HS-5 (cell line): ENCODE results near the gene USH2A.

ENCODE experiments used
- DNase-seq: peaks from one replicate; pipeline ENCODE4 v3.0.0-alpha.2; 2012; ENCODE audit warnings: low read depth

USH2A gene

DNA sequence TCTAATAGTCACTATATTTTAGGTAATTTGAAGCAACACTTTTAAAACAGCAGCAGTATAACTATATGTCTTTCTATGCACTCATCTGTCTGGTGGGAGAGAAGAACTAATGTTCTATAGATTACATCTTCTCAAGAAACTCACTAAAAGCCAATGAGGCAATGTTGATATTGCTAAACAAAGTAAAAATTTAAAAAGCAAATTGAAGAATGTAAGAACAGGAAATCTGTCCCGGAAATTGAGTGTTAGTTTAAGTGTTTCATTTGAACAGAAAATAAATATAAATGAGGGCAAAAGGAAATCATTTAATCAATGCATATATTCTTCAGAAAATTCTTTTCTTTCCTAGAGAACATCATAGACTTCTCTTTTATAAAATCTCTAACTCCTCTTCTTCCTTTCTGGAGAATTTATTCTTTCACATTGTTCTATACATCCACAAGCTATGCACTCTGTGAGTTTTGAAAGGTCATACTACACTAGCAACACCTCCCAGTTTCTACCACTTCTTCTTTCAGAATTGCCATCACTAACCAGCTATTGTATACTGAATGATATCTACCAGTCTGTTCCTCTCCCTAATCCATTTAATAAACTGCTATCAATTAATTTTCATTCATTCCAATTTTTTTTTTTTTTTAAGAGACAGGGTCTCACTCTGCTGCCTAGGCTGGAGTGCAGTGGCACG, 153.0 kb downstream of the USH2A start:
- no peak for DNase-seq

DNA sequence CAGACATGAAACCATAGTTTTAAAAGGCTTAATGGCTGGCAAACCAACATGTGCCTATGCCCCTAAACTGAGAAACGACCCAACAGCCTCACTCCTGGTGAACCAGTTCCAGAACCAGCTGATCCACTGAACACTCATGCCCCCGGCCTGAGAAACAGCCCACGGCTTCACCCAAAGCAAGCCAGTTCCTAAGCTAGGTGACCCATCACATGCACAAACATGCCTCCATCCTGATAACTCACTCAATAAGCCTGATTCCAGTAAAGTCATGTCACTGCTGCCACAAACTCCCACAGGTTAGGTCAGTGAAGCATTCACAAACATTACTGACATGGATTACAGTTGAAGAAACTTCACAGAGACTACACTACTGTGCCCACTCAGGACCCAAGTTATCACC, 161.6 kb downstream of the USH2A start:
- no peak for DNase-seq

GRCh38 chr1:216258856-216259255, 164.4 kb downstream of the USH2A start:
- no peak for DNase-seq

GRCh38 chr1:216258386-216258785, 164.9 kb downstream of the USH2A start:
- no peak for DNase-seq

- no peak for DNase-seq
These were observed 172.4 kb downstream of the USH2A start for GRCh38 chr1:216250861-216251260.

- DNase-seq = no peak
These were observed 174.6 kb downstream of the USH2A start for GRCh38 chr1:216248628-216249027.

DNA sequence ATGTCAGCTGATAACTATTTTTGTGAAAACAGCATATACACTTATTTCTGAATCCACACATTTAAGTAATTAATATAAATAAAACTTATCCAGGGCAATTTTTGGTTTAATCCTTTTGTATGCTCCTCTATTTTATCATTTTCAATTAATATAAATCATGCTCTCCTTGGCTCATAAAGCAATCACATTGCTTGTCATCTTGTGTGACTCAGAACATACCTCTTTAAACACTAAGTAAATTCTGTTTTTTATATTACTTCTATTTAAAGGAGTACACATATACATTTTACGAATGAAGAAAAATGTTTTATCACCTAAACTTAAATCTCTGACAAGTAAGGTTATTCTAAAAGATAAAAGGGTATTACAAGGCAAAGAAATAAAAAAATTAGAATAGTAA, 175.3 kb downstream of the USH2A start:
- DNase-seq = no peak

- no peak for DNase-seq
These were observed 176.6 kb downstream of the USH2A start for GRCh38 chr1:216246577-216247203.

DNA sequence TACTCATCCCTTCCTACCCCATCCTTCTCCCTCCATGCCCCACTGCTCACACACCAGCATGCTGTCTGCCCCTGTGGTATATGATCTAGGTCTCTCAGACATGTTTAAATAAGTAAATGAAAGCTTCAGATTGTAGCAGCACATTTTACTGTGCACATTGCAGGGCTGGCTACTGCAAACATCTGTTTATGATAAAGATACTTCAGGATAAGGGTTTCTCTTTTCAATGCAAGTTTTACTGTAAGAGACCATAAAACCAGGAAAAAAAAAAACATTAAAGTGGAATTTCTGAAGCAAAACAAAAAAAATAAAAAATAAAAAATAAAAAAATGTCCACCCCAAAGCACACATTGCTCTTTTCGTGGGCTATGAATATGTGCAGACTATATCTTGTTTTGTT, 184.4 kb downstream of the USH2A start:
- no peak for DNase-seq

DNA sequence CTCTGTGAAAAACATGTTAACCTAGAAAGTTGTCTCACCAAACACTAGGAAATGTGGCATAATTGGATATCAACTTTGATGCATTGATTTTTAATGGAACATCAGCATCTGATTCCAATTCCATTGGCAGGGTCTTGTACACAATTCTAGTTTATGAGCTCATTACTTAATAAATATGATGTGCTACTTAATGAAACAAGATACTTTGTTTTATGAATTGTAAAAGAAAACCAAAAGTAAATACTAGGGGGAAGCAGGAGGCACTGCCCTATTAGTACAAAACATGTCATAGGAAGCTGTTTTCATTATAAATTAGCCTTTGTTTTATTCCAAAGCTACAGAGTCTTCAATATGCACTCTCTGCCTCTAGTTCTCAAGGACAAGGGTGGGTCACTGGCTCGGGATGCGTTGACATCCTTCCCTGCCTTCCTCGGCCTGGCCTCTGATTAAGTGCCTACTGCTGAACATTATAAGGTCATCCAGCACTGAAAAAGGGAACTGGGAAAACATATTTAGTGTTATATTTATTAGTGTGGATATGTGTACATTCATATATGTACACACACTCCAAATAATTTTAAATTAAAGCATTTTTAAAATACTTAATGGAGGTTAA, 185.2 kb downstream of the USH2A start:
- DNase-seq = no peak

- no peak for DNase-seq
These were observed 199.0 kb downstream of the USH2A start for GRCh38 chr1:216224233-216224632.

GRCh38 chr1:216223486-216223885, 199.8 kb downstream of the USH2A start:
- DNase-seq = no peak

DNA sequence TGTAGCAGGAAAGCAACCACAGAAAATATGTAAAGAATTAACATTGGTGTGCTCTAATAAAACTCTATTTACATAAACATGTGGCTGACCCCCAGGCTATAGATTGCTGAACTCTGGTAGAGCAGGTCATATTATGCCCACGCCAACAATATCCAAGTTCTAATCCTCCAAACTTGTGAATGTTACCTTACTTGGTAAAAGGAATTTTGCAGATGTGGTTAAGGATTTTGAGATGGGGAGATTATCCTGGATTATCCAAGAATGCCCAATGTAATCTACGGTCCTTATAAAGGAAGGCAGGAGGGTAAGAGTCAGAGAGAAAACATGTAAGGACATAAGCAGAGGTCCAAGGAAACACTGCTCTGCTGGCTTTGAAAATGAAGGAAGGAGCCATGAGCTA, 201.0 kb downstream of the USH2A start:
- no peak for DNase-seq

DNA sequence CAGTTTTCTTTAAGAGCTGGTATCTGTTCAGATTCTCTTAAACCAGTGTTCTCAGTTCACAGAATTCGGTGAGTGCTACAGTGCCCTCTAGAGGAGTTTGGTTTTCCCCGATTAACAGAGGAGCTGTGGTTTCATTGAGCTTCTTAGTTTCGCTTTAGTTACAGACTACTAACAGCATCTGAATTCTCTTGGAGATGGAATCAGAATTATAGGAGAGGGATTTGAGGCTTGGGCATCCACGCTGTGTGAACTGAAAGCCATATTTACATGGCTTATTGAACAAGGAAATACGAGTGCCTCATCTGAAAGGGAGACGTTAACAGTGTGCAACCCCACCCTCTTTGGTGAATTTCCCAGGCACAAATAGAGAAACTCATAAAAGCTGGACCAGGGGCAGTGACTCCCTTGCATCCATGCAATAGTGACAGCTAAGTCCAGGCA, 202.0 kb downstream of the USH2A start:
- peak; percentile 69 for DNase-seq

GRCh38 chr1:216216305-216216704, 206.9 kb downstream of the USH2A start:
- no peak for DNase-seq

DNA sequence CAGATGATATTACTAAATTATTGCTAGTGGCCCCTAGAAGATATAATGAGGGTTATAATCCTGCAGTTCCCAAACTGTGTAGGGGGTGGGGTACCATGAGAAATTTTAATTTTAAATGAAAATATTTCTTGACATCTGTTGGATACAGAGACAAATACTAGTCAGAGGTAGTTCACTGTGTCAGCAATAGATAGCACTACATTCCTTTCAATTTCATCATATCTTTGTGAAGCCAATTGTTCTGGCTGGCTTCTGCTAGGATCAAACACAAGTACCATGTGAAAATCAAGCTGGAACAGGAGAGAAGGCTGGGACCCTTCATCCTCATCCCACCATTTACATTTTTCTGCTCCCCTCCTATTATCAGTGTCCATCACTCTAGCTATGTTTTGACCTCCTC, 208.1 kb downstream of the USH2A start:
- no peak for DNase-seq

DNA sequence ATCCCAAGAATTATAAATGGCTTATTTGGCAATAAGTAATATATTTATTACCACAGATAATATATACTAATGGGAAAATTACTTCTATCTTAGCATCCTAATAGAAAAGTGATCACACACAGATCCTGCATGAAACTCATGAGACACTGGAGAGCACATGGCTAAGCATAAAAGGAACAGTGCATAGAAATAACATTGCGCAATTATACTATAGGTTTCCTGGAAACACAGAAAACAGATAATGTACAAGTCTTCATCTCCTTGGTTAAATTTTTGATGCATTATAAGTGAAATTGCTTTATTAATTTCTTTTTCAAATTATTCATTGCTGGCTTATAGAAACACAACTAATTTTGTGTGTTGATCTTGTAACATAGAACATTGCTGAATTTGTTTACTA, 210.4 kb downstream of the USH2A start:
- DNase-seq = no peak

- DNase-seq = peak; percentile 11
These were observed 213.2 kb downstream of the USH2A start for GRCh38 chr1:216210081-216210480.

GRCh38 chr1:216209125-216209524, 214.1 kb downstream of the USH2A start:
- DNase-seq = no peak

DNA sequence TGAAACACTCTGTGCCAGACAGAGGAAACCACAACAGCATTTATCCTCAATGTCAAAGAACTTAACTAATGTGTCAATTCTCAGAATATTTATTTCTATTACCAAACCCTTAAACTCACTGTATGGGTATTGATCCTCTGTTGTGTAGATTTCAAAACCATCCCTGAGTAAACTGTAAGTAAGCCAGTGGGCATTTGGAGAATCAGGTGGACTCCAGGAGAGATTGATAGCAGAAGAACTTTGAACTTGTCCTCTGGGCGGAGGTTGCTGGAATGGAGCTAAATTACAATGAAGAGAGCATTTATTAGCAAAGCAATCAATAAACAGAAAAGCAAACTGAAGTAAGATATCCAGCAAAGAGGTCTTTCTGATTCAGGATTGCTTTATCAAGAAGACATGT, 216.1 kb downstream of the USH2A start:
- DNase-seq = no peak

DNA sequence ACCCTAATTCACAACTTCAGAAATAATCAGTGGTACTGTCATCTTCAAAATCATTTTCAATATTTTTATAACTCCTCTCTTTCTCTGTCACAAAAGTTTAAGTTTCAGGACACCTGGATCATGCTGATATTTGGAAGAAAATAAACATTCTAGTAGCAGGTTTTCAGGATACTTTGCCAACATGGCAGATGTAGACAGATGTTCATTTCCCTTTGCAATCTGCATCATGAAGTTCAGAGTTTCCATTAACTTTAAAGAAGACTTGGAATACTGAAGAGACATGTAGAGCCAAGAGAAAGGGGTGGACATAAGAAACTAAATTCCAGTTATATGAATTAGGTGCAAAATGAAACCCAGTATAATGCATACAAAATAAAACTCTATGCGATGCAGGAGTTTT, 218.1 kb downstream of the USH2A start:
- DNase-seq = no peak

DNA sequence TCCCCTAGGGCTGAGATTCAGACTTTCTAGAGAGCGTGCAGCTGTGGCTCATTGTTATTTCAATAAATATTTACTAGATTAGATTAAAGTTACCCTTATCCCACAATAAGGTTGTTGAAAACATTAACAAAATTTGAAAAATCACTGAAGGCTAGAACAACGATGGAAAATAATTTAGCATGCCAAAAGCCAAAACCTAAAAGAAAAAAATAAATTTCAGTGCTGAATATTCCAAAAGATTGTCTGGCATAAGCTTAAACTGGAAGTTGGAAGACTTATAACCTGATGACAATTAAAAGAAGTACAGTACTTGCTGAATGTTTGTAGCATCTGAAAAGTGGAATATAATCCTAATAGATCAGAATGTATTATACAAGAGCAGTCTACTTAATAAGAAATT, 221.3 kb downstream of the USH2A start:
- DNase-seq = no peak

DNA sequence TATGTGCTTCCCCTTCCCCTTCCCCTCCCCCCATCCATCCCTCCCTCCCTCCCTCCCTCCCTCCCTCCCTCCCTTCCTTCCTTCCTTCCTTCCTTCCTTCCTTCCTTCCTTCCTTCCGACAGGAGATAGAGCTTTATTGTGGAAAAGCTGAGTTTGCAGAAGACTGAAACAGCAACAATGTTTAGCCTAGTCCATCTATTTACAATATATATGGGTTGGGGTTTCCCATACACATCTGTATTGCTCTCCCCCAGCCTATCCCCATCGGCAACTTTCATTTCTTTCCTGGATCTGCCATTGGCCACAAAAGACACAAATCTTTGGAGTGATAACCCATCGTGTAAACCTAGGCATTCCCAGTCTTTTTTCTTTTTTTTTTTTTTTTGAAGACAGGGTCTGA, 222.3 kb downstream of the USH2A start:
- no peak for DNase-seq

GRCh38 chr1:216194721-216195120, 228.5 kb downstream of the USH2A start:
- DNase-seq = no peak
